ENCODE data around the gene ZNF627.
"Not testable (repeated sequence)": the region's sequence is repeated elsewhere in the genome, so short reads cannot be mapped to it uniquely, and the experiment has no call there.

The ZNF627 gene

GRCh38 chr19:11597202-11598102 lies at the start of gene ZNF627:
Gene ZNF627 (plus strand): TSS chr19:11597483. CDS start chr19:11597628, 145 bp downstream.
- peak; percentile 98 for DNase-seq

GRCh38 chr19:11547929-11548700 lies 49.2 kb upstream of the ZNF627 start:
- no peak for DNase-seq

- DNase-seq: no peak
These were observed 47.8 kb upstream of the ZNF627 start for GRCh38 chr19:11549386-11549953.

- DNase-seq: no peak
These were observed 47.0 kb upstream of the ZNF627 start for GRCh38 chr19:11550265-11550664.

- DNase-seq: no peak
These were observed 45.6 kb upstream of the ZNF627 start for GRCh38 chr19:11551603-11552235.

GRCh38 chr19:11552666-11553372 lies 44.5 kb upstream of the ZNF627 start:
- DNase-seq: no peak

- no peak for DNase-seq
These were observed 43.1 kb upstream of the ZNF627 start for GRCh38 chr19:11554160-11554559.

GRCh38 chr19:11555246-11555645 lies 42.0 kb upstream of the ZNF627 start:
- no peak for DNase-seq

- DNase-seq: no peak
These were observed 40.5 kb upstream of the ZNF627 start for GRCh38 chr19:11556634-11557420.

- peak; percentile 97 for DNase-seq
These were observed 38.1 kb upstream of the ZNF627 start, which contains the start of gene ELOF1 for GRCh38 chr19:11558881-11559828. Gene ELOF1 (minus strand): TSS chr19:11559230. CDS start chr19:11554347, 4,883 bp downstream.

- peak; percentile 82 for DNase-seq
These were observed 36.8 kb upstream of the ZNF627 start for GRCh38 chr19:11560404-11561051.

GRCh38 chr19:11563532-11563931 lies 33.8 kb upstream of the ZNF627 start:
- DNase-seq: no peak

GRCh38 chr19:11564082-11564807 lies 33.0 kb upstream of the ZNF627 start:
- DNase-seq: not testable (repeated sequence)

- DNase-seq: not testable (repeated sequence)
These were observed 31.7 kb upstream of the ZNF627 start for GRCh38 chr19:11565649-11565980.

GRCh38 chr19:11566164-11566563 lies 31.1 kb upstream of the ZNF627 start:
- DNase-seq: no peak

GRCh38 chr19:11570039-11570462 lies 27.2 kb upstream of the ZNF627 start:
- no peak for DNase-seq

- DNase-seq: not testable (repeated sequence)
These were observed 23.9 kb upstream of the ZNF627 start for GRCh38 chr19:11573354-11573753.

- not testable (repeated sequence) for DNase-seq
These were observed 23.5 kb upstream of the ZNF627 start for GRCh38 chr19:11573763-11574162.

- no peak for DNase-seq
These were observed 22.6 kb upstream of the ZNF627 start for GRCh38 chr19:11574689-11575088.

All from CD4-positive, alpha-beta T cell treated with Interleukin-12 subunit alpha and Interleukin-12 subunit beta, for 1 hour (primary cell).